22Rv1 (cell line): ENCODE measurements around the gene DNAJC7.

Experiments
- CTCF ChIP-seq: fragments of 450-650 bp; IDR thresholded peaks from 2 replicates; pipeline ENCODE4 v1.5.1; 2017; ENCODE audit warnings: mild to moderate bottlenecking
- ZFX ChIP-seq: fragments of 450-650 bp; IDR thresholded peaks from 2 replicates; pipeline ENCODE4 v1.6.1; 2017; ENCODE audit warnings: antibody characterized with exemption, borderline replicate concordance

GRCh38 chr17:41939693-41940090 is 77.5 kb downstream of the DNAJC7 start:
- no peak for TF ChIP-seq CTCF
- TF ChIP-seq ZFX, result no peak
